Measurements from ENCODE around the gene INCA1. TPM values are rescaled to one million over a fixed set of nuclear protein-coding genes. Genes with fewer than 3 reads are reported as not detected.

Gene INCA1
- total and polyA plus RNA-seq, 2 experiments from 2014 or later, result 2.7 to 4.1 TPM

DNA sequence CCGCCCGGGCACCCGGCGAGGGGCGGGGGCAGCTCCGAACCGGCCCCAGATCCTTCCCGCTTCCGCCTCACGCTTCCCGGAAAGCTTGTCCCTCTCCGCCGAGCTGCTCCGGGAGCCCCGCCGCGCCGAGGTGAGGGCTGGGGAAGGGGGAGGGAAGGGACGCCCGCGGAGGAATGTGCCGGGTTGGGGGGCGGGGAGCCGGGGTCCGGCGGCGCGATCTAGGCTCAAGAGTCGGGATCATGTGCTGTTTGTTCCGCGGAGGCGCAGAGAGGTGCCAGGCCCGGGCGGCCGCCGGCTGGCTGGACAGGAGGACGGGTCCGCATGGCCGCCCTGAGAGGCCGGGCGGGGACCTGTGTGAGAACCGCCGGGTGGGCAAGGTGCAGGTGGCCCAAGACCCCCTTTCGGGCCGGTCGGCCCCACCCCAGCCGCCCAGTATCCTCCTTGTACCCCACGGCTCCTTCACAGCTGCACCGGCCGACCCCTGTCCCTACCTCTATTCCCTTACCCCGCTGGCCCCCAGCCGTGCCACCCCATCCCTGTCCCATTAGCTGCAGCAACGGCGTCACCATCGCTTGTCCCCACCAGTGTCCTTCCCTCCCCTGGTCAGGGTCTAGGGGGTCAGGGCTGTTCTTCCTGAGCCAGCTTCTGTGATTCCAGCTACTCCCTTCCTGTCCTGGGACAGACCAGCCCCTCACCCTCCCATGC is 857 bp upstream of the INCA1 start:
- H3K79me2 ChIP-seq, result peaks cover 28% of the 10 kb centered on the region
- H2AFZ ChIP-seq, result peak overlapping the region; percentile 72
- peaks cover 18% of the 10 kb centered on the region for H3K4me1 ChIP-seq (ENCODE audit: insufficient read depth)
- no peak for TF ChIP-seq EZH2 (IDR thresholded peaks at IDR 0.05; ENCODE audit: borderline replicate concordance)
- no peak for TF ChIP-seq EZH2phosphoT487 (IDR thresholded peaks at IDR 0.05; ENCODE audit: low read depth, severe bottlenecking, unreplicated experiment)
- TF ChIP-seq, protein P1, sequence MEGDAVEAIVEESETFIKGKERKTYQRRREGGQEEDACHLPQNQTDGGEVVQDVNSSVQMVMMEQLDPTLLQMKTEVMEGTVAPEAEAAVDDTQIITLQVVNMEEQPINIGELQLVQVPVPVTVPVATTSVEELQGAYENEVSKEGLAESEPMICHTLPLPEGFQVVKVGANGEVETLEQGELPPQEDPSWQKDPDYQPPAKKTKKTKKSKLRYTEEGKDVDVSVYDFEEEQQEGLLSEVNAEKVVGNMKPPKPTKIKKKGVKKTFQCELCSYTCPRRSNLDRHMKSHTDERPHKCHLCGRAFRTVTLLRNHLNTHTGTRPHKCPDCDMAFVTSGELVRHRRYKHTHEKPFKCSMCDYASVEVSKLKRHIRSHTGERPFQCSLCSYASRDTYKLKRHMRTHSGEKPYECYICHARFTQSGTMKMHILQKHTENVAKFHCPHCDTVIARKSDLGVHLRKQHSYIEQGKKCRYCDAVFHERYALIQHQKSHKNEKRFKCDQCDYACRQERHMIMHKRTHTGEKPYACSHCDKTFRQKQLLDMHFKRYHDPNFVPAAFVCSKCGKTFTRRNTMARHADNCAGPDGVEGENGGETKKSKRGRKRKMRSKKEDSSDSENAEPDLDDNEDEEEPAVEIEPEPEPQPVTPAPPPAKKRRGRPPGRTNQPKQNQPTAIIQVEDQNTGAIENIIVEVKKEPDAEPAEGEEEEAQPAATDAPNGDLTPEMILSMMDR (IDR thresholded peaks at IDR 0.05; ENCODE audit: poor library complexity), result no peak
- DNase-seq (ENCODE audit: low spot score), result no peak
- no peaks in the 10 kb centered on the region for H3K9me2 ChIP-seq (replicated peaks; ENCODE audit: insufficient read depth)
- H3K9me3 ChIP-seq (ENCODE audit: low read depth), result no peaks in the 10 kb centered on the region
- peaks cover 12% of the 10 kb centered on the region for H4K20me1 ChIP-seq (ENCODE audit: insufficient read depth, poor library complexity, severe bottlenecking)
- H3K27ac ChIP-seq, result peak overlapping the region; percentile 87
- no peaks in the 10 kb centered on the region for H3K36me3 ChIP-seq (replicated peaks; ENCODE audit: insufficient read depth, low read depth)
- H3K27me3 ChIP-seq, result no peaks in the 10 kb centered on the region
- peak overlapping the region; percentile 94 for H3K4me2 ChIP-seq
- peak overlapping the region; percentile 98 for H3K4me3 ChIP-seq
- WGBS (ENCODE audit: low lambda C conversion rate, missing lambda C conversion rate), result 0% methylated on average over 15 of the region's 55 CpGs

DNA sequence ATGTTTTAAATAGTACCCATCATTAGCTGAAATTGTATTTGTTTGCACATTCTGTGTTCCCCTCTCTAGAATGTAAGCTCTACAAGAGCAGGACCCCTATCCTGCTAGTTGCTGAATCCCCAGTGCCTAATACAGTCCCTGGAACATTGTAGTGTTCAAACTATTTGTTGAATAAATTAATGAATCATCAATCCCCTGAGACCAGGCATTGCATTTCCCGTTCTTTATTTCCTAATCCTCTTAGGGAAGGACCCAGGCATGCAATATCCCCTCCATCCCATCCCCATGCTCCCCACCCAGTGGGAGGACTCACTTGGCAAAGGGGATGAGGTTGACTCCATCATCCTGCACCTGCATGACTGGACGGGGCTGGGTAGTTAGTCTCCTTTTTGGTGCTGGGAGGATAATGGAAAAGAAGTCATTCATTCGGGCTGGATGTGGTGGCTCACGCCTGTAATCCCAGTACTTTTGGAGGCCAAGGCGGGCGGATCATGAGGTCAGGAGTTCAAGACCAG is 3.2 kb downstream of the INCA1 start:
- no peak for DNase-seq (ENCODE audit: low spot score)
- 86% methylated on average over 6 of the region's 6 CpGs for WGBS (ENCODE audit: low lambda C conversion rate, missing lambda C conversion rate)

DNA sequence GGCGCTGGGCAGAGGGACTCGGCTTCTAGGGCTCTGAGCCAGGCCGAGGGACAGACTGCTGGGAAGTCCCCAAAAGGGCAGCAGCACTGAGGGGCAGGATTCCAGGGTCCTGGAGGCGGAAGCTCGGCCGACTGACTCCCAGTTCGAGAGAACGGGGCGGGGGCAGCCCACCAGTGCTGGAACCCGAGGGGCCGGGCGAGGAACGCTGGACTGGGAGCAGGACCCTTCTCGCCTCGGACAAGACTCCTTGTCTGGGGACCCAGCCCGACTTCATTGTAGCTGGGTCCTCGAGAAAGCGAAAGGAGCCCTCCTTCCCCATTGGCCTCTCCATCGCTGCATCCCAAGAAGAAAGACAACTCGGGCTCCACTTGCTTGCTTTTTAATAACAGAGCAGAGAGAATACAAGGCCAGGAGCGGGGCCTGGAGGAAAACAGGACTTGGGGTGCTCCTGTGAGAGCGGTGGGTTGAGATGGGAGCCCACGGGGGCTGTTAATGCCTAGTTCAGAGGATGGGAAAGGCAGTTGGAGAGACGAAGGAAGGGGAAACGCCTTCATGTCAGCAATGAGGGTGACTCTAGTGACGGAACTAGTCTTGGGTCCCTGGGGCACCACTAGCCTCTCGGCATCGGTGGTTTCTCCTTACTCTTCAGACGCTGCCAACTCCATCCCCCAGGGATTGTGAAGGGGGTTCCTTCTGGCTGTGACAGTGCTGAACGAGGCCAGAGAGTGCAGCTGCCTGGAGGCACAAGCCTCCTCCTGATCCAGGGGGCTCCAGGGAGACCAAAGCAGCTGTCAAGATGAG is 9.4 kb downstream of the INCA1 start:
- H4K20me1 ChIP-seq (ENCODE audit: insufficient read depth, poor library complexity, severe bottlenecking), result no peaks in the 10 kb centered on the region
- peaks cover 10% of the 10 kb centered on the region for H3K4me1 ChIP-seq (ENCODE audit: insufficient read depth)
- no peaks in the 10 kb centered on the region for H3K9me3 ChIP-seq (ENCODE audit: low read depth)
- H3K4me2 ChIP-seq, result peak overlapping the region; percentile 92
- H3K9me2 ChIP-seq (replicated peaks; ENCODE audit: insufficient read depth), result no peaks in the 10 kb centered on the region
- WGBS (ENCODE audit: low lambda C conversion rate, missing lambda C conversion rate), result 24% methylated on average over 28 of the region's 30 CpGs
- peak overlapping the region; percentile 81 for H2AFZ ChIP-seq
- no peak for DNase-seq (ENCODE audit: low spot score)
- no peaks in the 10 kb centered on the region for H3K27me3 ChIP-seq
- H3K36me3 ChIP-seq (replicated peaks; ENCODE audit: insufficient read depth, low read depth), result no peaks in the 10 kb centered on the region
- peak overlapping the region; percentile 73 for H3K4me3 ChIP-seq
- H3K27ac ChIP-seq, result peak overlapping the region; percentile 84
- peaks cover 12% of the 10 kb centered on the region for H3K79me2 ChIP-seq
- TF ChIP-seq EZH2 (IDR thresholded peaks at IDR 0.05; ENCODE audit: borderline replicate concordance) (no peak), EZH2phosphoT487 (IDR thresholded peaks at IDR 0.05; ENCODE audit: low read depth, severe bottlenecking, unreplicated experiment) (no peak)
- TF ChIP-seq, protein P1 (IDR thresholded peaks at IDR 0.05; ENCODE audit: poor library complexity), result no peak

More for the DNA sequence above, 3.2 kb downstream of the INCA1 start:
- H3K27ac ChIP-seq, result no peak overlapping the region
- H3K4me3 ChIP-seq, result no peak overlapping the region
- peaks cover 11% of the 10 kb centered on the region for H3K79me2 ChIP-seq
- no peaks in the 10 kb centered on the region for H4K20me1 ChIP-seq (ENCODE audit: insufficient read depth, poor library complexity, severe bottlenecking)
- H3K9me3 ChIP-seq (ENCODE audit: low read depth), result no peaks in the 10 kb centered on the region
- no peak overlapping the region for H2AFZ ChIP-seq
- no peaks in the 10 kb centered on the region for H3K9me2 ChIP-seq (replicated peaks; ENCODE audit: insufficient read depth)
- peaks cover 5% of the 10 kb centered on the region for H3K4me1 ChIP-seq (ENCODE audit: insufficient read depth)
- TF ChIP-seq EZH2 (IDR thresholded peaks at IDR 0.05; ENCODE audit: borderline replicate concordance), result no peak
- no peak for TF ChIP-seq EZH2phosphoT487 (IDR thresholded peaks at IDR 0.05; ENCODE audit: low read depth, severe bottlenecking, unreplicated experiment)
- TF ChIP-seq, protein P1 (IDR thresholded peaks at IDR 0.05; ENCODE audit: poor library complexity), result no peak
- no peaks in the 10 kb centered on the region for H3K27me3 ChIP-seq
- no peak overlapping the region for H3K4me2 ChIP-seq
- no peaks in the 10 kb centered on the region for H3K36me3 ChIP-seq (replicated peaks; ENCODE audit: insufficient read depth, low read depth)

Data from hepatocyte (in vitro differentiated cells).